HL-60/S4 treated with phorbol 12-myristate 13-acetate at 8.2 ng/mL for 4 days and 3 days (cell line): ENCODE results near the gene MSL1.

Source experiments
- in situ Hi-C: fragments of 300-500 bp; cut with MboI; formaldehyde crosslinking; loops from 2 replicates; pipeline ENCODE4 v1.15.0; 2022; ENCODE audit warnings: low sequenced_read_pairs

Gene MSL1

DNA sequence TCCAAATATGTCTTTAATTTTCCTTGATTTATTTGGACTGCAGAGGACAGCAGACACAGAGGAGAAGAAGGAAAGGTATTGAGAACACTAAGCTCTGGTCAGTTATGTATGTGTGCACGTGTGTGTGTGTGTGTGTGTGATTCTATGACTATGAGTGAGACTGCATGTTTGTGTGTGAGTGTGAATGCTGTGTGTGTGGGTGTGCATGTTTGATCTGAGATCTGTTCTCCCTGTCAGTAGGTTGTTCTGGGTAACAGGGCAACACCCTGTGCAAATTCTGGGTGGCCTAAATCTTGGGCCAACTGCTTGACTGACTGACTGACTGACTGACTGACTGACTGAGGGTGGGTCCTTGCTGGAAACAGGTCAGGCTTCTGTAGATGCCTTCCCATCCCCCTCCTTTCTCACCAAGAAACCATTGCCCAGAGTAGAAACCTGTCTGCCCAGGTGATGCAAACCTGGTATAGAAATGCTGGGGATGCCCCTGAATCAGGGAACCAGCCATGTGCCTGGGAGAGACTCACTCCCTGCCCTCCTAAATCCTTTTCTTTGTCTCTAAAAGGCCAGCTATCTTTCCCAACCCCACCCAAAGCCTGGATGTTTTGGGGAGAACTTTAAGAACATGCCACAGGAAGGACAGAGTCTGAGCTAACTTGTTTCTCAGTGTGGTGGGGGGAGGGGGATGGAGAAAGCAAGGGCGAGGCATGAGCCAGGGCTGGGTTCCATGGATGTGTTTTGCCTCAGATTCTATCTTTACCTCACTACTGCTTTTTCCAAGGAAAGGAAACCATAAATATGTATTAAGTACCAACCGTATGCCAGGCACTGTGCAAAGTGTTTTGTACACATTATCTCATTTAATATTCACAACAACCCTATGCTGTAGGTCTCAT is 16.9 kb upstream of the MSL1 start:
- in situ Hi-C loops: no loop called here

DNA sequence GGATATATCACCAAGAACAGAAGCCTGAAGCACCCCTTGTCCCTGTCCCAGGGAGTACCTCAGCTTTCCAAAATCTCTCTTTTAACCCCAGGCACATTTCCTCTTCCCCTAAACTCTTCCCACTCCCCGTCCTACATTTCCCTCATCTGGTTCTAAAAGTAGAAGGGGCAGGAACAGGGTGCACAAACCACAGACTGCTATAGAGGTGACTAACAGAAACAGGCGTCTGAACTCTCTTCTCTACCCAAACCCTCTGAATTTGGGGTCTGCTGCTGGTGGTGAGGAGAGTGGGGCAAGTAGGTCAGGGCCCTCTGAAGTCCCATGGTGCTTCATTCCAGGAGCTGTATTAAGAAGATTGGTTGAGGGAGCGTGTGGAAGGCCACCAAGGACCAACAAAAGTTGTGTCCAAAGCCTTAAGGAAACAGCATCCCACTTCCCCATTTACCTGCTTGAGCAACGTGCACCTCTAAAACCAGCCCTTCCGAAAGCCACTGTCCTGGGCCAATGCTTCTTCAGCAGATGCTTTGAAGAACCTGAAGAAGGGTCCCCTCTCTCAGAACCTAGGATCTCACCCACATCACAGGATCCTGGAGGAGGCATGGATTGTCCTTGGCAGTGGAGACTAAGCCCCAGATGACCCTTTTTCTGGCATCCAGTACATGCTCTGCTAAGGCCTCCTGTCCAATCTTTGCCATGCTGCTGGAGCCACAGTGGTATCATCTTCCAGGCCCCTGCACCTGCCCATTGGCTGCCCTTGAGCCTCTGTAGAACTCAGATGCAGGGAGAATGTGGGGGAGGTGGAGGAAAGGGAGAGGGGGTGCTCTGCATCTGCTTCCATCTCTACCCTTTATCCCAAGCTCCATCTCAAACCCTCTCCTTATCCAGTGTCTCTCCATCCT is 15.7 kb upstream of the MSL1 start:
- in situ Hi-C loops: no loop called here

- in situ Hi-C loops: no loop called here
Measured at GRCh38 chr17:40106760-40107521, 14.8 kb upstream of the MSL1 start.

GRCh38 chr17:40107522-40108174 is 14.1 kb upstream of the MSL1 start:
- in situ Hi-C loops: no loop called here

- in situ Hi-C loops: no loop called here
Measured at GRCh38 chr17:40108970-40109824, 12.6 kb upstream of the MSL1 start.

DNA sequence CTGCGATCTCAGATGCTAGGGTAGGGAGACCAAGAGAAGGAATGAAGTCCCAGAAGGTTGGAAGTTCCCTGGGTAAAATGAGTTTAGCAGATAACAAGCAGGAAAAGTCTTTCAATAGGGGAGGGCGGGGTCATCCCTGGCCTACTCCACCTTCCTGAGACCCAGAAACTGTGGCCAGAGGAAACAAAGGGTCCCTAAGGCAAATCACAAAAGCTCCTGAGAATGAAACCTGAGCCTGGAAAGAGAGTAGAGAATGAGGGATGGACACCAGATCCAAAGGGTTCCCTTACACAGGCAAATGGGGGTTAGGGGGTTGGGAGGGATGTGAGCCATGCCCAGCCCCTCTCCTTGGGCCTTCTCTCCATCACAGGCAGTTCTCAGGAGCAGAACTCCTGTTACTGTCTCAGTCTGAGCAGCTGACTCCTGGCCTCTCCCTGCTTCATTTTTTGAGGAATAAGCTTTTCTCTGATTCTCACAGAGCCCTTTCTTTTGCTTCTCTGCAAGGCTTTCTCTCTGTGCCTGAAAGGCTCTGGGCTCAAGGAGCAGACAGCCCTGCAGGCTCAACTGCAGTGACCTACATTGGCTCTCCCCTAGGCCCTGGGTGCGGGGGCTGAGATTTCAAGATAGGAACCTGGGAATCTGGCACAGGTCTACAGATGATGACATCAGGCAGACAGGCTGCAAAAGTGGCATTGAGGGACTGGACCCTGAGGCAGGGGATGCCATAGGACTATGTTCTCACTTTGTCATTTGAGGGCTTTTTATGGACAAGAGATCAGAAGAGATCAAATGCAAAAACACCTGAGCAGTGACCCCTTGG is 11.5 kb upstream of the MSL1 start:
- in situ Hi-C loops: no loop called here

GRCh38 chr17:40111221-40112128 is 10.3 kb upstream of the MSL1 start:
- in situ Hi-C loops: no loop called here

- in situ Hi-C loops: no loop called here
Measured at GRCh38 chr17:40112191-40112711, 9.5 kb upstream of the MSL1 start.

GRCh38 chr17:40112718-40113109 is 9.1 kb upstream of the MSL1 start:
- in situ Hi-C loops: no loop called here

- in situ Hi-C loops: no loop called here
Measured at GRCh38 chr17:40113110-40113906, 8.5 kb upstream of the MSL1 start.

DNA sequence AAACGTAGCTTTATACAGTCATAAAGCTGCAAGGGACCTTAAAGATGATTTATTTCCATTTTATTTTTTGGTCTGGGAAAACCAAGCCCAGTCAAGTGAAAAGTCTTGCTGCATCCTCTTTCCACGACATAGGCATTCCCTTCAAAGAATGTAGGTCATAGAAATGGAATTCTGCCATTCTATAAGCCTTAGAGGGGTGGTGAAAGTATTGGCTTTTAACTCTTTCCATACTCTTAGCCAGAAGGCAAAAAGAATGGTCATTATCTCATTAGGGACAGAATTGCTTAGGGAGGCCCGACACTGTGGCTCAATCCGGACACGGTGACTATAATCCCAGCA is 7.9 kb upstream of the MSL1 start:
- in situ Hi-C loops: no loop called here

- in situ Hi-C loops: no loop called here
Measured at GRCh38 chr17:40115101-40115436, 6.7 kb upstream of the MSL1 start.

DNA sequence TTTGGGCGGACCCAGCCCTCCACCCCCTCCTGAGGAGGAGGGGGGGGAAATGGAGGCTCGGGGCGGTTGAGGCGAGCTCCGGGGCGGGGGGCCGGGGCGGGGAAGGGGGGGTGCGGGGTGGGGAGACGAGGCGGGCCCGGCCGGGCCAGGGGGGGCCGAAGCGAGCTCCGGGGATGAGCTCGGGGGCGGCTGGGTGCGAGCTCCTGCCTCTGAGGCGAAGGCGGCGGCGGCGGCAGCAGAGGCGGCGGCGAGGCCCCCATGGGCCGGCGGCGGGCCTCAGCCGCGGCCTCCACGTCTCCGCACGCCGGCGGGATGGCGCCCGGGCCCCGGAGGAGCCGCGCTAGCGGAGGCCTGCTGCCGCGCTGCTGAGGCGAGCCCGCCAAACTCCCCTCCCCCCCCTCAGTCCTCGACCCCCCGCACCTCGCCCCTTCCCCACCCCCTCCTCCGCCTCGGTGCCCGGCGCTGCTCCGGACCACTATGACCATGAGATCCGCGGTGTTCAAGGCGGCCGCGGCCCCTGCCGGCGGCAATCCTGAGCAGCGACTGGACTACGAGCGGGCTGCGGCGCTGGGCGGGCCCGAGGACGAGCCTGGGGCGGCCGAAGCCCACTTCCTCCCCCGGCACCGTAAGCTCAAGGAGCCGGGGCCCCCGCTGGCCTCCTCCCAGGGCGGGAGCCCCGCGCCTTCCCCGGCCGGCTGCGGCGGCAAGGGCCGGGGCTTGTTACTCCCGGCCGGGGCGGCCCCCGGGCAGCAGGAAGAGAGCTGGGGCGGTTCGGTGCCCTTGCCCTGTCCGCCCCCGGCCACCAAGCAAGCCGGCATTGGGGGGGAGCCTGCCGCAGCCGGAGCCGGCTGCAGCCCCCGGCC is 596 bp downstream of the MSL1 start:
- in situ Hi-C loops: no loop called here

DNA sequence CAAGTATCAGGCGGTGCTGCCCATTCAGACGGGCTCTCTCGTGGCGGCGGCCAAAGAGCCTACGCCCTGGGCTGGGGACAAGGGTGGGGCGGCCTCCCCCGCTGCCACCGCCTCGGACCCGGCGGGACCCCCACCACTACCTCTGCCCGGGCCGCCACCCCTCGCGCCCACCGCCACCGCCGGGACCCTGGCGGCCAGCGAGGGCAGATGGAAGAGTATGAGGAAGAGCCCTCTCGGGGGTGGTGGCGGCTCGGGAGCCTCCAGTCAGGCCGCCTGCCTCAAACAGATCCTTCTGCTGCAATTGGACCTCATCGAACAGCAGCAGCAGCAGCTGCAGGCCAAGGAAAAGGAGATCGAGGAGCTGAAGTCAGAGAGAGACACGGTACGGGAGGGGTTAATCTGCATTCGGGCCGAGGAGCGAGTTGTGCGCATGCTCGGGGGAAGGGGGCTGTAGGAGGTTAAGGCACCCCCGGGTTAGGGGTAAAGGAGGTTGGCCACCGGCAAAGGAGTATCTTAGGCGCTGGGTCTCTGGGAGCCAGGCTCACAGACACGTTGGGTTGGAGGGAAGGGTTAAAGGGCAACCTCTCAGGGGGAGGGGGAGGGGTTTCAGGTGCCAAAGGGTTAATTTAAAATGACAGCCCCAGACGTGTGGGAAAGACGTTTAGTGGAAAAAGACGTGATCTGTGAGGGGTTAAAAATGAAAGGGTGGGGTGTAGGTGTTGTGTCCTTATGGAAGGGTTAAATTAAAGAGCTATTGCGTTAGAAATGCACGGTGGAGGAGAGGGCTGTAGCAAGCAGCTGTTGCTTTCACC is 1.4 kb downstream of the MSL1 start:
- in situ Hi-C loops: no loop called here

DNA sequence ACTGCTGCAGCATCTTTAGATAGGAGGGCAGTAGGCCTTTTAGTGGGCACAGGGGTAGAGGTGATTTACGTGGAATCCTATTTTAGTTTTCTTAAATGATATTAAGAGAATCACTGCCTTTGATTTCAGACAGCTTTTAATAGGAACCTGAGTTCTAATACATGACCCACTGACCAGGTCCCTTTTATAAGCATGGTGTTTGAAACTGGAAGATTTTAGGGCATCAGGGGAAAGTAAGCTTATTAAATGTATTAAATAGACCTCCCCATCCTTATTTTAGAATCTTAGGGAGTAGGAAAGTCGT is 2.0 kb downstream of the MSL1 start:
- in situ Hi-C loops: no loop called here
